GM23248 (cell line): ENCODE measurements around the gene PRRX1.

Source experiments
- EZH2 ChIP-seq: fragments of 200-600 bp; sonication (generic); IDR thresholded peaks from 2 replicates; pipeline ENCODE4 v1.6.1; 2018; ENCODE audit warnings: antibody characterized with exemption, mild to moderate bottlenecking; ENCODE audit not compliant: insufficient read depth, poor library complexity, severe bottlenecking
- EZH2phosphoT487 ChIP-seq: fragments of 200-600 bp; sonication (generic); IDR thresholded peaks from 2 replicates; pipeline ENCODE4 v1.6.1; 2018; ENCODE audit warnings: antibody characterized with exemption, moderate library complexity, mild to moderate bottlenecking, low read depth; ENCODE audit not compliant: insufficient read depth

GRCh38 chr1:170732252-170732588, 68.3 kb downstream of the PRRX1 start:
- no peak for TF ChIP-seq EZH2phosphoT487
- TF ChIP-seq EZH2, result no peak
